Ascending aorta (tissue), 2 donors: ENCODE data around the gene UBE2V1. TPM values are rescaled to one million over a fixed set of nuclear protein-coding genes. Genes with fewer than 3 reads are reported as not detected.
"Not testable (repeated sequence)": the region's sequence is repeated elsewhere in the genome, so short reads cannot be mapped to it uniquely, and the experiment has no call there.

ENCODE experiments used
- DNase-seq, 2 donors: peaks; one replicate each; pipeline ENCODE4 v3.0.0-alpha.2; 2019; ENCODE audit warnings: low spot score in 2 of 2
- H3K27ac ChIP-seq, 2 donors: fragments of 200-600 bp; sonication (generic); one replicate each; pipeline ENCODE4 v1.5.1; 2016 to 2017; ENCODE audit warnings: mild to moderate bottlenecking in 1 of 2
- H3K27me3 ChIP-seq: fragments of 200-600 bp; sonication (generic); one replicate; pipeline ENCODE4 v1.5.1; 2017
- H3K36me3 ChIP-seq, 2 donors: fragments of 200-600 bp; sonication (generic); one replicate each; pipeline ENCODE4 v1.5.1; 2016
- H3K4me1 ChIP-seq, 2 donors: fragments of 200-600 bp; sonication (generic); one replicate each; pipeline ENCODE4 v1.5.1; 2016 to 2017; ENCODE audit warnings: mild to moderate bottlenecking in 1 of 2
- H3K4me3 ChIP-seq, 2 donors: fragments of 200-600 bp; sonication (generic); one replicate each; pipeline ENCODE4 v1.5.1; 2016 to 2017; ENCODE audit warnings: mild to moderate bottlenecking in 1 of 2
- H3K9me3 ChIP-seq, 2 donors: fragments of 200-600 bp; sonication (generic); one replicate each; pipeline ENCODE4 v1.5.1; 2016
- intact Hi-C: fragments of 100-400 bp; cut with DNase I; formaldehyde crosslinking; loops from one replicate; pipeline ENCODE4 v1.15.1; 2023
- total RNA-seq: library from RNA; depleted of rRNA; stranded (reverse); fragments of >200 nt; gene quantifications from one replicate; pipeline ENCODE4 v1.1.0, GENCODE V29; 2016
- TF ChIP-seq, protein P1 (sequence below), 3 experiments: fragments of 200-600 bp in 2 of 3; fragments of 450-650 bp in 1 of 3; sonication (generic) in 2 of 3; IDR thresholded peaks; one replicate each; pipeline ENCODE4 v1.5.1; 2016 to 2019; ENCODE audit warnings: antibody characterized with exemption in 3 of 3, mild to moderate bottlenecking in 1 of 3, moderate library complexity in 1 of 3

UBE2V1 gene
- total RNA-seq, 1 donor from 2014 or later: 39.4 TPM

DNA sequence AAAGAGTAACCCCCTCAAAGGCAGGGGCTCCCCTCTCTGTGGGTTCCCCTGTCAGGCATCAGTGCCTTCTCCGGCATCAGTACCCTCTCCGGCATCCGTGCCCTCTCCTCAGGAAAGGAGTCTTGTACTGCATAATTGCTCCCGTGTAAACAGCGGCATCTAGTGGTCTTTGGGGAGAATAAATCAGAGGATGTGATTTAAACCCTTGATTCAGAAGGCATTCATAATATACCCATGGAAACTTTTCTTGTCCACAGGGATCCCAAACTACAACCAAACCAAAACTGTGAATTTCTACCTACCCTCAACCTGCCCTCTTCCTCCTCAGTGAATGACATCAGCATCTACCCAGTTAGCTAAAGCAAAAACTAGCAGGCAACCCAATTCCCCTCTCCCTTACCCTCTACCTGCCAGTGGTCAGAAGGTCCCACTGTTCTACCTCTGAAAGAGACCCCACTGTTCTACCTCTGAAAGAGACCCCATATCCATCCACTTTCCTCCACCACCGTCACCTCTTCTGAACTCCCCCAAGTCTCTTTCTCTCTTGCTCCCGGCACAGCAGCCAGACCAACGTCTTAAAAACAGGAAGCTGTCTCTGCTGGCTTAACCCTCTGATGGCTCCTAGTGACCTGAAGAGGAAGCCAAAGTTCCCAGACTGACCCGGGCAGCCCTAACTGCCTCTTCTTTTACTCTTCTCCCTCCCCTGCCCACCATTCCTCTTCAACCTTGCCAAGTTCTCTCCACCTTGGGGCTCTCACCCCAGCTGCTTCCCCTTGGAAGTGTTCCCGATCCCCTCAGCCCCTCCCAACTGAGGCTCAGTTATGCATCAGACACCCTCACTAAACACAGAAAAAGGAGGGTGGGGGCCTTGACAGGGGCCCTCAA lies 27.2 kb downstream of the UBE2V1 start:
- intact Hi-C loops: loop anchor here (1.0 kb wide), 1 partner anchor 33 kb away; no protein-coding TSS in a partner anchor
- peak in 1 of 2 donors; percentile 66 for DNase-seq
- no peaks in the 10 kb centered on the region for H3K27me3 ChIP-seq
- peak overlapping the region in 1 of 2 donors; percentile 16 for H3K4me3 ChIP-seq
- peaks cover 6 to 32% of the 10 kb centered on the region in 2 donors for H3K36me3 ChIP-seq
- TF ChIP-seq, protein P1, sequence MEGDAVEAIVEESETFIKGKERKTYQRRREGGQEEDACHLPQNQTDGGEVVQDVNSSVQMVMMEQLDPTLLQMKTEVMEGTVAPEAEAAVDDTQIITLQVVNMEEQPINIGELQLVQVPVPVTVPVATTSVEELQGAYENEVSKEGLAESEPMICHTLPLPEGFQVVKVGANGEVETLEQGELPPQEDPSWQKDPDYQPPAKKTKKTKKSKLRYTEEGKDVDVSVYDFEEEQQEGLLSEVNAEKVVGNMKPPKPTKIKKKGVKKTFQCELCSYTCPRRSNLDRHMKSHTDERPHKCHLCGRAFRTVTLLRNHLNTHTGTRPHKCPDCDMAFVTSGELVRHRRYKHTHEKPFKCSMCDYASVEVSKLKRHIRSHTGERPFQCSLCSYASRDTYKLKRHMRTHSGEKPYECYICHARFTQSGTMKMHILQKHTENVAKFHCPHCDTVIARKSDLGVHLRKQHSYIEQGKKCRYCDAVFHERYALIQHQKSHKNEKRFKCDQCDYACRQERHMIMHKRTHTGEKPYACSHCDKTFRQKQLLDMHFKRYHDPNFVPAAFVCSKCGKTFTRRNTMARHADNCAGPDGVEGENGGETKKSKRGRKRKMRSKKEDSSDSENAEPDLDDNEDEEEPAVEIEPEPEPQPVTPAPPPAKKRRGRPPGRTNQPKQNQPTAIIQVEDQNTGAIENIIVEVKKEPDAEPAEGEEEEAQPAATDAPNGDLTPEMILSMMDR (IDR thresholded peaks at IDR 0.05): peak; percentile 61 to 81 (median 74)
- peak overlapping the region in 1 of 2 donors; percentile 9 for H3K27ac ChIP-seq
- peaks cover 4 to 7% of the 10 kb centered on the region in 2 donors for H3K4me1 ChIP-seq
- no peaks in the 10 kb centered on the region for H3K9me3 ChIP-seq

DNA sequence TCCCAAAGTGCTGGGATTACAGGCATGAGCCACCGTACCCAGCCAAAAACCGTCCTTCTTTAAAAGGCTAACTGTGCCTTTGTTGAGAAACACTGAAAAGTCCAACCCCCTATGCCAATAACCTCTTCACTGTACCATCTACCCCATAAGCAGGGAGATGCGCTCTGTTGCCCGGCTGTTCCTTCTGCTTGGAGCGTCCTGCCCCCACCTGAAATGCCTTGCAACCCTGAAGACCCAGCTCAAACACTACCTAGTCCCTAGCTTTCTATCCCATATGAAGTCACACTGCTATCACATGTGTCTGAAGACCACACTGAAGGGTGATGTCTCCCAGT lies 27.8 kb downstream of the UBE2V1 start:
- no peaks in the 10 kb centered on the region for H3K27me3 ChIP-seq
- no peak overlapping the region for H3K27ac ChIP-seq
- intact Hi-C loops: loop anchor here (1.0 kb wide), 1 partner anchor 33 kb away; no protein-coding TSS in a partner anchor
- TF ChIP-seq, protein P1 (IDR thresholded peaks at IDR 0.05): no peak
- H3K36me3 ChIP-seq: peaks cover 6 to 32% of the 10 kb centered on the region in 2 donors
- peaks cover 4 to 7% of the 10 kb centered on the region in 2 donors for H3K4me1 ChIP-seq
- no peak overlapping the region for H3K4me3 ChIP-seq
- no peaks in the 10 kb centered on the region for H3K9me3 ChIP-seq
- peak in 1 of 2 donors; percentile 37 for DNase-seq

DNA sequence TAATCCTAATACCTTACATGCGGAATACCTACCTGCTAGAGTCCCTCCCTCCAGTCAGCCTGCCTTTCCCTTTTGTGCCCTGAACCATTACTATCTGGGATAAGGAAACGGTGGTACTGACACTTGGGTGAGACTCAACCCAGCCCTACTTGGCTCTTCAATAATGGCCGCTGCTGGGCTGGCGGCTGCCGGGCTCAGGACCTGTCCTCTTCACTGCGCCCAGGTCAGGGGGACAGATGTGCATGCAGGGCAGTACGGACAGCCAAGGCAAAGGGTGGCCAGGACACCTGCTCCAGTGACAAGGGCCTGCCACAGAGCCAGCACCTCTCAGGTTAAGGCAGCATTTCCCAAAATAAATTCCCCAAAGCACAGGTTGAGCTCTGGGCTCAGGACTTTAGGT lies 29.9 kb downstream of the UBE2V1 start:
- DNase-seq: peak in 1 of 2 donors; percentile 59
- no peak overlapping the region for H3K27ac ChIP-seq
- H3K36me3 ChIP-seq: peaks cover 6 to 32% of the 10 kb centered on the region in 2 donors
- peaks cover 4 to 7% of the 10 kb centered on the region in 2 donors for H3K4me1 ChIP-seq
- no peaks in the 10 kb centered on the region for H3K9me3 ChIP-seq
- no peak overlapping the region for H3K4me3 ChIP-seq
- intact Hi-C loops: no loop called here
- H3K27me3 ChIP-seq: no peaks in the 10 kb centered on the region
- TF ChIP-seq, protein P1 (IDR thresholded peaks at IDR 0.05): no peak

DNA sequence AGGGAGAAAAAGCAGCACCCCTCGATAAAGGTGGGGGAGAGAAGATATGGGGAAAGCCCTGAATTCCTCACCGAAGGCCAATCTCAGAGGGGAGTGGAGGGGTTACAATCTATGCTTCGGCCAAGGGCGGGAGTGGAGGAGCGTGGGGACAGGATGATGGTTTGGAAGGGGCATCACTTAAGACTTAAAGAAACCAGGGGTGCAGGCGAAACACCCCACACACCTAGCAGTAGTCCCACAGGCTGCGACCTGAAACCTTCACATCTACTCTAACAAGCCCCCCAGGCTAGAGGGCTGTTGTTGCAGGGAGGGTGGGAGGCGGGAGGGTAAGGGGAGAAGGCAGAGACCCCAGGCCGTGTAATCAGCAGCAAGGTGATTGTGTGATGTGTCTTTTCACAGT lies 30.9 kb downstream of the UBE2V1 start:
- H3K9me3 ChIP-seq, H3K27me3 ChIP-seq, H3K4me3 ChIP-seq, H3K4me1 ChIP-seq, H3K27ac ChIP-seq, intact Hi-C loops: not testable (repeated sequence)
- H3K36me3 ChIP-seq: peaks cover 6 to 28% of the 10 kb centered on the region in 2 donors
- peak in 1 of 2 donors; percentile 48 for DNase-seq

DNA sequence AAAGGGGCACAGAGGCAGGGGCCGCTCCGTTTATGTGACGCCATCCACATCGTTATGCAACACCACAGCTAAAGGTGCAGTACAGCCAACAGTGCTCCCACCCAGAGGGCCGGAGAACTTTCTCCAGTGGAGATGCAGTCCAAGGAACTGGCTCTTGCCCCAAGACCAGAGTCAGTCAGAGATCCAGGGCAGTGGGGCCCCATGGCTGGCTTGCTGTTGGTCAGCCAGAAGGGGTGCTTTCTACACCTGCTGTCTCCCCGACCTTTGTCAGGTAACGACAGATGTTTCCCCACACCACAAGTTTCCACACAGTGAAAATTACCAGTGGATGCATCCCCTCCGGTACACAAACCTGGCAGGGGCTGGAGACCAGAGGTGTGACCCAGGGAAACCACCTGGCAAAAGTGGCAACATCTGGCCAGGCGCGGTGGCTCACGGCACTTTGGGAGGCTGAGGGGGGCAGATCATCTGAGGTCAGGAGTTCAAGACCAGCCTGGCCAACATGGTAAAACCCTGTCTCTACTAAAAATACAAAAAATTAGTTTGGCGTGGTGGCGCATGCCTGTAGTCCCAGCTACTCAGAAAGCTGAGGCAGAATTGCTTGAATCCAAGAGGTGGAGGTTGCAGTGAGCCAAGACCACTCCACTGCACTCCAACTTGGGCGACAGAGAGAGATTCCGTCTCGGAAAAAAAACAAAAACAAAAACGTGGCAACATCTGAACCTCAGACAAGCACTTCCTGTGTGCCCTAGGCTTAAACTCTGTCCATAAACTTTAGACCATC lies 34.9 kb downstream of the UBE2V1 start:
- no peak overlapping the region for H3K4me3 ChIP-seq
- H3K36me3 ChIP-seq: peaks cover 0 to 19% of the 10 kb centered on the region in 2 donors
- intact Hi-C loops: no loop called here
- TF ChIP-seq, protein P1 (IDR thresholded peaks at IDR 0.05): no peak
- H3K27me3 ChIP-seq: no peaks in the 10 kb centered on the region
- no peaks in the 10 kb centered on the region for H3K9me3 ChIP-seq
- H3K4me1 ChIP-seq: no peaks in the 10 kb centered on the region
- H3K27ac ChIP-seq: no peak overlapping the region
- DNase-seq: peak in 1 of 2 donors; percentile 42

DNA sequence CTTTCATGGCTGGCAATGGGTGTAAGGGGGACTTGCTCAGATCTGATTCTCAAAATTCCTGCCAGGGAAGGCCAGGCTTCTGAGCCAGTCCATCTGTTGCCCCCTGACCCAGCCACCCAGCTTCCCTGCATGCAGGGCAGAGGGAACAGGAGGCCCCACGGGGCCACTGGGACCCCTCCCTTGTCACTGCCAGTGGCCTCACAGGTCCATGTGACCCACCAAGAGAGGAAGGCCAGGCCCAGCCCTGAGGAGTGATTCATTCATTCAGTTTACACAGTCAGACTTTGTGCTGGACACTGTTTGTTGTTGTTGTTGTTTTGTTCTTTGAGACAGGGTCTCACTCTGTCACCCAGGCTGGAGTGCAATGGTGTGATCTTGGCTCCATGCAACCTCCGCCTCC lies 39.5 kb downstream of the UBE2V1 start:
- H3K9me3 ChIP-seq: no peaks in the 10 kb centered on the region
- H3K27me3 ChIP-seq: no peaks in the 10 kb centered on the region
- no peak overlapping the region for H3K27ac ChIP-seq
- peaks cover 0 to 3% of the 10 kb centered on the region in 2 donors for H3K4me1 ChIP-seq
- TF ChIP-seq, protein P1 (IDR thresholded peaks at IDR 0.05): no peak
- intact Hi-C loops: no loop called here
- no peak for DNase-seq
- H3K36me3 ChIP-seq: no peaks in the 10 kb centered on the region
- H3K4me3 ChIP-seq: no peak overlapping the region
